KOPT-K1 (cell line): Measurements from ENCODE around the gene ST7.

Experiments
- H3K27ac ChIP-seq: fragments of 200-600 bp; sonication (generic); 2 replicates; pipeline ENCODE4 v1.5.1; 2016; ENCODE audit warnings: antibody characterized with exemption, mild to moderate bottlenecking, low read depth, low read length; ENCODE audit not compliant: poor library complexity, severe bottlenecking
- H3K36me3 ChIP-seq: fragments of 200-600 bp; sonication (generic); 2 replicates; pipeline ENCODE4 v1.5.1; 2017; ENCODE audit warnings: antibody characterized with exemption, mild to moderate bottlenecking, low read length, moderate library complexity; ENCODE audit not compliant: insufficient read depth
- H3K9me3 ChIP-seq: fragments of 200-600 bp; sonication (generic); 2 replicates; pipeline ENCODE4 v1.5.1; 2017; ENCODE audit warnings: antibody characterized with exemption, low read length, mild to moderate bottlenecking; ENCODE audit not compliant: insufficient read depth, poor library complexity, severe bottlenecking

Gene ST7

DNA sequence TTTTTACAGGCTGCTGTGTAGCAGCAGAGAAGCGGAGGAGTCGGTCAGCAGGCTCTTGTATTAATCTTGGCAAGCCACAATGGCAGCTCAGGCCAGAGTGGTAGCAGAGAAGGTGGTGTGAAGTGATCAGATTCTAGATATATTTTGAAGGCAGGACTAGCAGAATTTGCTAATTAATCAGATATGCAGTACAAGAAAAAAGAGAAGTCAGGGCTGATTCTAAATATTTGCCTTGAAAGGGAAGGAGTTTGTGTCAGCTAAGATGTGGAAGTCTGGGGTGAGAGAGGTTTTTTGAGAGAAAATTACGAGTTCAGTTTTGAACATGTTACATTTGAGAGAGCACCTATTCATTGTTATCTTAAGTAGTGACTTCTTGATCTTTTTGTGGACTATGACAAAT is 193.2 kb downstream of the ST7 start:
- Histone ChIP-seq H3K9me3 (no peaks in the 10 kb centered on the region), H3K27ac (no peak overlapping the region), H3K36me3 (no peaks in the 10 kb centered on the region)

DNA sequence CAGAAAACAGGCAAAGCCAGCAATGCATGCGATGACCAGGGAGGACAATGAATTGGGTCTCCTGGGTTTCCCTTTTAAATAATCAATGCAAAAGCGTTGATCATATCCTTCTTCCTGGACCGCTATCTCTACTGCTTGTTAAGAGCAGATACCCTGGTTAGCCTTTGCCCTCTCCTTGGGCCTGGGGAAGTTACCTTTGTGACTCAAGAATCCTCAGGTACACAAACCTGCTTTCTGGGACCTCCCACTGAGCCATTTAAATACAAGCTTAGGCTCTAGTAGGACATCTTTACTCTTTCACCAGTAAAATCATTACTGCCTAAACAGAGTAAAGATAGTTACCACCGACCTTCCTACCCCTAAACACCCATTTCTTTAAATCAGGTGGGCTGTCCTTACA is 195.7 kb downstream of the ST7 start:
- no peak overlapping the region for H3K27ac ChIP-seq
- H3K9me3 ChIP-seq = no peaks in the 10 kb centered on the region
- H3K36me3 ChIP-seq = no peaks in the 10 kb centered on the region

DNA sequence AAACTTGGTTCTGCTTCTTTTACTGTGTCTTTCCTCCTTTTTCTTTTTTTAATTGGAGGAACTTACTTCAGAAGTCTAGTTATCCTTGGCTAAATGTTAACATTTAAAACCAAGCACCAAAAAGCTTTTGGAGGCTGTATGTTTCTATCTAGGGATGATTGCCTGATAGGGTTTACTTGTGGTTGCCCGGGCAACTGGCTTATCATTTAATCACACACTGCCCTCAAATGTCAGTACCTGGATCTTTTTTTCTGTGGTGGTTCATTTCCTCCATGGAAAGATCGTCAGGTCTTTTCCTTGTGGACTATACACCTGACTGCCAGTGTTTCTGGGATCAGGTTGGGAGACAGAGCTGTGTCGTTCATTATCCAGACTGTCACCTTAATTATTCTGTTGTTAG is 196.4 kb downstream of the ST7 start:
- Histone ChIP-seq H3K36me3 (no peaks in the 10 kb centered on the region), H3K9me3 (no peaks in the 10 kb centered on the region)

DNA sequence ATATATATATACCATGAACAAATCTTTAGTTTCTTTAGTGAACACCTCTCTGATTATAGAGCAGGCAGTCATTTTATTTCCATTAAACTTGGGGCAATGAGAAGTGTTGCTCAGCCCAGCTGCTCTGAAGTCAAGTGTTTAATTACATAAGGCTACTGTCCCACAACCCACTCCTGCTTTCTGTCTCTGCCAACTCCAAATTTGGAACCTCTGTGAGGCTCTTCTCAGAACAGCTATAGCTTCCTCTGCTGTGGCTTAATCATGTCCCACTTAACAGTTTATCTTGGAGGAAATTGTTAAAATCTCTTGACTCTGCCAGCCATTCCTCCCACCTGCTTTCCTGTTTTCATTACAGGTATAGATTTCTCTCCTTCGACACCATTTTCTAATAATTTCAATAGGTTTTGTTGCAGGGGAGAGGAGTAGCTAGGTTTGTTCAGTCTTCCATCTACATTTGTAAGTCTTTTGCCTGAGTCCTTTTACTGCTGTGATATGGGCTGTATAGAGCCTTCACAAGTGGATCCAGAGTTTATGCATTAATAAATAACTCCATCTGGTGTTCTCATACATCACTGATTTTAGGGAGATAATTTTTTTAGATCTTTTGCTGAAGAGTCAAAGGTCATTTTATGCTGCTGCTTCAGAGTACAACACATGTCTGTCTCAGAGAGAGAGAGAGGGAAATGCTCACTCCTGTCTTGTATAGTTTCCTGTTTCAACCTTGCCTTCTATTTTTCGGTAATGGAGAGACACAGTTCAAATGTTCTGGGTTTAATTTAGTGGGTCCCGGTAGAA is 199.1 kb downstream of the ST7 start:
- Histone ChIP-seq H3K9me3 (no peaks in the 10 kb centered on the region), H3K36me3 (no peaks in the 10 kb centered on the region), H3K27ac (no peak overlapping the region)

More for the DNA sequence above, 196.4 kb downstream of the ST7 start:
- H3K27ac ChIP-seq = no peak overlapping the region

DNA sequence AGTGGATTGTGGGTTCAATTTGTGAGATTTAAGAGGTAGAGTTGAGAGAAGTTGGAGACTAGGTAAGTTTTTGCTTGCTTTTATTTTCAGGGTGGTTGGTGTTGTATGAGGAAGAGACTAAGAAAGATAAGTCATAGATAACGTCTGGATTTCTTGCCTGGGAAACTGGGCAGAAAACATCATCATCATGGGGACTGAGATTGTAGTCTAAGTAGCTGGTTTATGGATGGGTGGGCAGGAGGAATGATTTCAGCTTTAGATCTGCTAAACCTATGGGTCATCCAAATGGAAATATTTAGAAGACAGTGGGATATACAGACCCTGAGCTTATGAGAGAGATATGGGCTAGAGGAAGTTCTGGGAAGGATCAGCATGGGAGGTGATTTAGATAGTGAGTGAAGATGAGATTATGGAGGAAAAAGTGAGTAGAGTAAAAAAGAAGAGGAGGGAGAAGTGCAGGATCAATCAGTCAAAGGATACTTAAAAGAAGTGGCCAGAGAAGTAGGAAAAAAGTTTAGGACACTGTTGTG is 199.8 kb downstream of the ST7 start:
- H3K27ac ChIP-seq = no peak overlapping the region
- H3K36me3 ChIP-seq = no peaks in the 10 kb centered on the region

DNA sequence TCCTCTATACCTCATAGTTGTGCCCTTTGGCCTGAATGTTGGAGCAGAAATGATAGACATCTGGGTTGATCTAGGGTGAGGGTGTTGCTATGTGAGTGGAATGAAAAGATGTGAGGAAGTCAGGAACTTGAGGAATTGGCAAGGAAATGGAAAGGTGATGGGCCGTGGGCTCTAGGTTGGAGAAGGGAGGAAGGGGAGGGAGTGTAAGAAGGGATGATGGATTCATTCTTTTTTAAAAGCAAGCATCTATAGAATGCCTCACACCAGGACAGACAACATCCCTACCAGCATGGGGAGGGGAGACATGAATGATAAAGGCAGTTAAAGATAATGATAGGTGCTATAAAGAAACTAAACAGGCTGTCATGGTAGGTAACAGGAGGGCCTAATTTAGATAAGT is 201.4 kb downstream of the ST7 start:
- H3K27ac ChIP-seq = no peak overlapping the region
- H3K36me3 ChIP-seq = no peaks in the 10 kb centered on the region
- no peaks in the 10 kb centered on the region for H3K9me3 ChIP-seq

More for the DNA sequence above, 199.8 kb downstream of the ST7 start:
- H3K9me3 ChIP-seq = no peaks in the 10 kb centered on the region

DNA sequence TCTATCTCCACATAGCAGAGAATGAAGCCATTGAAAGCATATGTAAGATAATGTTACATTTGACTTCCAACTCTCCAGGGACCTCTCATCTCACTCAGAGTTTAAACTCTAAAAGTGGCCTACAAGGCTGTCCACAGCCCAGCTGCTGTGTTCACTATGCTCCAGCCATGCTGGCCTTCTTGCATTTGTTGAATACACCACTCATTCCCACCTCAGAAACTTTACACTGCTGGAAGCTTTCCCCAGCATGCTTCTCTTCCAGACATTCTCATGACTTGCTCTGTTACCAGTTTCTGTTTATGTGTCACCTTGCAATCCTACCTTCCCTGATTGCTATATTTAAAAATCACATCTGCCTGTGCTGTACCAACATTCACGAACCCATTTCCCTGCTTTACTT is 202.4 kb downstream of the ST7 start:
- Histone ChIP-seq H3K36me3 (no peaks in the 10 kb centered on the region), H3K27ac (no peak overlapping the region), H3K9me3 (no peaks in the 10 kb centered on the region)

DNA sequence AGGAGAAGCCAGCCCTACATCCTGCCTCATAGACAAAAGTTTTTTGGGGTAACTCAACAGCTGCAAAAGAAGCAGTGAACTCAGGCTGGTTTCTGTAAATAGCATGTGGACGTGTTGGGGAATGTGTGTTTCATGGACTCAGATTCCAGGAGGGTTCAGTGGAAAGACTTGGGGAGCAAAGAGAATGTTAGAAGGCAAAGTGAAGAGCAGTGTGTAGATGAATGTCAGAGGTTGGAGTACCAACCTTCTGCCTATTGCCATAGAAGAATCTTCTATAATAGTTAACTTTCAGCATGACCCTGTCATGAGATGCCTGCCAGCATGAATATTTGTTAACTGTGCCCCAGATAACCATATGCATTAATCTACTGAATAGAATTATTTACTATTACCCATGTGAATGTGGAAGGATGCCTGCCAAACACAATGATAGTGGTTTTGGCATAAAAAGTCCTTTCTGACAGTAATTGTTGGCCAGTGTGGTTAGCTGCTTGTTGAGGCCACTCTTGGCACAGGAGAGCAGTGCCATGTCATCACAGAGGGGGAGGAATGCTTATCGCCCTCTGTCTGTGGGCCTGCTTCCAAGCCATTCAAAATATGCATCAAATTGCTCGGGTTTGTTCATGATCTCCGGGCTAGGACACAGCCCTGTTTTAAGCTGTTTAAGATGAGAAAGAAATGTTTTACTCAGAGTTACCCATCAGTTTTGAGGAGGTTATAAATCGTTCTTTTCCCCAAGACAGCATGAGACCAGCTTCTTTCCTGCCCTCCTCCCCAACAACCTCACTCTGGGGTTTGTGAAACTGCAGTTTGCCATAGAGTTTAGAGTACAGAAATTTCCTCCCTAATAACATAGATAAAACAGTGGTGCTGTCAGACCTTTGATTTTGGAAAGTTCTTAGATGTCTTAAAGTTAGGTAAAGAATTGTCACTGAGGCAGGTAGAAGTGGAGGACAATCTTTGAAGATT is 204.2 kb downstream of the ST7 start:
- Histone ChIP-seq H3K27ac (no peak overlapping the region), H3K9me3 (no peaks in the 10 kb centered on the region)

DNA sequence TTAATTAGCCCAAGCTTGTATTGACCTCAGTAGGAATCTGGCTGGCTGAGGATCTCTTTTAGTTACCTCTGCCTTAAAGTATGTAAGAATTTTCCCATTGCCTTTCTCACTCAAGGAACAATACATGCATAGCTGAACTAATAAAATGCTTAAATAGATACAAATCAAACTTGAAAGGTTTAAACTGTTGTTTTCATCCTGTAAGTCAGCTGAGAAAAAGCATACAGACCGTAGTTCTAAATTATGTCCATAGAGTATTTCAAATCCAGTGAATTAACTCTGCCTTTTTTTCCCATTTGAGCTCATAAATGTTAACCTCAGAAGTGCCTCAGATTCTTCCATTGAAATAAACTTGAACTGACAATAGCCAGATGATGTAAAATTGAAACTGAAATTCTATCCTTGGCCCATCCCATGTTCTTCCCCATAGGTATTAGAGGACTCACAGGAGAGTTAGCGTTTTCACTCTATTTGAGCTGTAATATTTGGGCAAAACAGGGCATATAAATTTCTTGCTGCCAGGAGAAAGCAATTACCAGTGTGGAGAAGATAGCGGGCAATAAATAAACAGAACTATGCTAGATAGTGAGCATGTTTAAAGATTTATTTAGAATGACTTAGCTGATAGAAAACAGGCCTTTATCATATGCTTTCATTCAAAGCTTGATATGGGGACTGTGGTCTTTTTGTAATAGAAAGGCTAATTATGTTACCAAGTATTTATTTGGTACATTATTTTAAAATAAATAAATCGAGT is 205.8 kb downstream of the ST7 start:
- Histone ChIP-seq H3K9me3 (no peaks in the 10 kb centered on the region), H3K36me3 (no peaks in the 10 kb centered on the region), H3K27ac (no peak overlapping the region)

More for the DNA sequence above, 204.2 kb downstream of the ST7 start:
- H3K36me3 ChIP-seq = no peaks in the 10 kb centered on the region

DNA sequence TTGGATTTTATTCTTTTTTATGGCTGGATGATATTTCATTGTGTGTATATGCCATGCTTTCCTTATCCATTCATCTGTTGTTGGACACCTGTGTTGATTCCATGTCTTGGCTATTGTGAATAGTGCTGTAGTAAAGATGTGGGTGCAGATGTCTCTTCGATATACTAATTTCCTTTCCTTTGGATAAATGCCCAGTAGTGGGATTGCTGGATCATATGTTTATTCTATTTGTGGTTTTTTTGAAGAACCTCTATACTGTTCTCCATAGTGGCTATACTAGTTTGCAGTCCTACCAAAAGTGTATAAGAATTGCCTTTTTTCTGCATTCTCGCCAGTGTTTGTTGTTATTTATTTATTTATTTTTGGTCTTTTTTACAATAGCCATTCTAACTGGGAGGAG is 209.8 kb downstream of the ST7 start:
- H3K27ac ChIP-seq = no peak overlapping the region
- no peaks in the 10 kb centered on the region for H3K9me3 ChIP-seq
- no peaks in the 10 kb centered on the region for H3K36me3 ChIP-seq

DNA sequence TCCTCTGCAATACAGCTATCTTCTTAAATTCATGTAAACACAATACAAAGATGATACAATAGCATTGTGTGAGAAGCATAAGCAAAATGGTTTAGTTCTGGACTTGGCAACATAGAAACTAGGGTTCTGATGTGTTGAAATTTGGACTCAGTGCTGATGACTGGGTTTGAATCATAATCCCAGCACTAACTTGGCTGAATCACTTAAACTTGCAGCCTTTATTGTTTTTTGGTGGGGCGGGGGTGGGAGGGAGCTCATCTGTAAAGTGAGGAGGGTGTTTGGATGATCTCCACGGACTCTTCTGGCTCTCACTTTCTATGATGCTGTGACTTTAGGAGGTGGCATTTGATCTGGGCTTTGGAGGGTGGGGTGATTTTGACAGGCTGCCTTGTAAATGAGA is 211.3 kb downstream of the ST7 start:
- no peak overlapping the region for H3K27ac ChIP-seq
- no peaks in the 10 kb centered on the region for H3K36me3 ChIP-seq
- H3K9me3 ChIP-seq = no peaks in the 10 kb centered on the region

DNA sequence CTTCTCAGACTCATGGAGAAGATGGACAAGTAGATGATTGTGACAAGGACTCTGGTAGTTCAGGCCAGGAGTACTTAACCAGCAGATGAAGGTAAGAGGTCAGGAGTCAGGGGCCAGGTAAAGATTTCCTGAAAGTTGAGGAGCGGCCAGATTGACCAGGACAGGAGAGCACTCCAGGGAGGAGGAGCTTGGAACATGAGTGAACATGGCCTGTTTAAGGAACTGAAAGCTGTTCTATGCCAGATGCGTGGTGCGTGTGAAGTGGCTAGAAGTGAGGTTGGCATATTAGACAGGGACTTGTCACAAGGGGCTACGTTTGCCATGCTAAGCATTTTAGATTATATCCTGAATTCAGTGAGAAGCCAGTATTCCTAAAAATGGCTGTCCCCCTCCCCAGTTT is 212.4 kb downstream of the ST7 start:
- Histone ChIP-seq H3K36me3 (no peaks in the 10 kb centered on the region), H3K27ac (no peak overlapping the region), H3K9me3 (no peaks in the 10 kb centered on the region)

DNA sequence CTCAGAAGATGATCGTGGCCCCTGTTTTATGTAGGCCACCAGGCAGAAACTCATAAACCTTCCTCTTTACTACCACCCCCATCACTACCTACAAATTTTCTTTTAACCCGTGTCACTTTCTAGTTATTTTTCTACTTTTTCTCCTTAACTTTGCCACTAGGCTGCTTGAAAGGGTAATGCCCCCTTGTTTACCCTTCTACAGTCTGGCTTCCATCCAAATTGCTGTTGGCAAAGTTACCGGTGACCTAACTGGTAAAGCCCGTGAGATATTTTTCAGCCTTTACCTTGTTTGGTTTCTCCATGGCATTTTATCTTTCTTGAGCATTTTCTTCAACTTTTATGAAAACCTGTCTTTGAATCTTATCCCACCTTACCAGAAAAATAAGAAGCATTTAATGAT is 216.6 kb downstream of the ST7 start:
- H3K36me3 ChIP-seq = no peaks in the 10 kb centered on the region
- H3K9me3 ChIP-seq = no peaks in the 10 kb centered on the region
- no peak overlapping the region for H3K27ac ChIP-seq

DNA sequence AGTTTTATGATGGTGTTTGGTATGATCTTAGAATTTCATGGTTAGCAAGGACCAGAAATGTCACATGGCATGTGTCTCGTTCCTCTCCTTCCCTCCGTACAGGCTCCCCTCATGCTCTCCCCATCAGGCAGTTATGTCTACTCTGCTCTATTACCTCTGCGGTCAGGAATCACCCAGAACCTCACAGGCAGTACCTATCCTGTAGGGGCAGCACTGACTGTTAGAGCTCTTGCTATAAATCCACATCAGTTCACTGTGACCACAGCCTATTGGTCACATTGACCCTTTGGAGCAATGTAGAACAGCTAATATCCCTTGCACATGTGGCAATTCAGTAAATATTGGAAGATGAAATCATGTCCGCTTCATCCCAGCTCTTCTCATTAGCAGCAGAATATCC is 217.8 kb downstream of the ST7 start:
- H3K36me3 ChIP-seq = no peaks in the 10 kb centered on the region
- H3K27ac ChIP-seq = no peak overlapping the region
- no peaks in the 10 kb centered on the region for H3K9me3 ChIP-seq

DNA sequence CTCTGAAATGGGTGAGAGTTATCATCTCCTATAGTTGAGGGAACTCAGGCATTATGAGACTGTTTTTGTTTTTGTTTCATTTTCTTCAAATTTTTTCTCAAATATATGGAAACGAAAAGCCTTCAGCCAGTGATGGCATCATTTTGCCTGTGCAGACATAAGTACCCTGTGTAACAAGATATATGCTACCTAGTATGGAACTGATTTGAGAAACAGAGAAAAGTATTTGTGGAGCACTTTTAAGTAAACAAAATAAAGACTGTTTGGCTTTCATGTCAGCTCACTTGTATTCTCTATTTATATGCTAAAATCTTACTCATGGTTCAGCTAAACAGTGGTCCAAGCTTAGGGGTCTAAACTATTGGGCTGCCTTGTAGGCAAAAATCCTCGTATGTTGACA is 219.0 kb downstream of the ST7 start:
- no peak overlapping the region for H3K27ac ChIP-seq
- H3K9me3 ChIP-seq = no peaks in the 10 kb centered on the region
- no peaks in the 10 kb centered on the region for H3K36me3 ChIP-seq
